ENCODE data around the gene TRIM8.

DNA sequence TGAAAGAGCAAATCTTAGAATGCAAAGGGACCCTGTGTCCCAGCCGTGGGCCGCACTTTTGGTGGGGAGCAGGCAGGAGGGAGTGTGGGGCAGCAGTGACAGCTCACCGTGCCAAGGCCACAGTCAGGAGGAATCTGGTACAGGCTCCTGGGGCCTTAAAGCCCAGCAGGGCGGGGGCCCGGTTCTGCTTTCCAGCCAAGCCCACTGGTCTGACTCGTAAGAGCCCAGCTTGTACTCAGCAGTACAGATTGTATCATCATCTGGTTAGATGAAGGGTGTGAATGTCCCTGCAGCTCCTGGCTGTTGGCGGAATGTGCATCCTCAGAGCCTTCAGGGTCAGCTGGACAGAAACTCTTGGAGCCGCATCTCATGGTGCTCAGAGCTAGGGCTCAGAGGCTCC, 30.5 kb upstream of the TRIM8 start:
- TF ChIP-seq, protein P1, sequence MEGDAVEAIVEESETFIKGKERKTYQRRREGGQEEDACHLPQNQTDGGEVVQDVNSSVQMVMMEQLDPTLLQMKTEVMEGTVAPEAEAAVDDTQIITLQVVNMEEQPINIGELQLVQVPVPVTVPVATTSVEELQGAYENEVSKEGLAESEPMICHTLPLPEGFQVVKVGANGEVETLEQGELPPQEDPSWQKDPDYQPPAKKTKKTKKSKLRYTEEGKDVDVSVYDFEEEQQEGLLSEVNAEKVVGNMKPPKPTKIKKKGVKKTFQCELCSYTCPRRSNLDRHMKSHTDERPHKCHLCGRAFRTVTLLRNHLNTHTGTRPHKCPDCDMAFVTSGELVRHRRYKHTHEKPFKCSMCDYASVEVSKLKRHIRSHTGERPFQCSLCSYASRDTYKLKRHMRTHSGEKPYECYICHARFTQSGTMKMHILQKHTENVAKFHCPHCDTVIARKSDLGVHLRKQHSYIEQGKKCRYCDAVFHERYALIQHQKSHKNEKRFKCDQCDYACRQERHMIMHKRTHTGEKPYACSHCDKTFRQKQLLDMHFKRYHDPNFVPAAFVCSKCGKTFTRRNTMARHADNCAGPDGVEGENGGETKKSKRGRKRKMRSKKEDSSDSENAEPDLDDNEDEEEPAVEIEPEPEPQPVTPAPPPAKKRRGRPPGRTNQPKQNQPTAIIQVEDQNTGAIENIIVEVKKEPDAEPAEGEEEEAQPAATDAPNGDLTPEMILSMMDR (IDR thresholded peaks at IDR 0.05; ENCODE audit: low read depth, low read length) = no peak
- TF ChIP-seq POLR2A (IDR thresholded peaks at IDR 0.05; ENCODE audit: extremely low read depth, insufficient read length) = no peak
- TF ChIP-seq, protein P2, sequence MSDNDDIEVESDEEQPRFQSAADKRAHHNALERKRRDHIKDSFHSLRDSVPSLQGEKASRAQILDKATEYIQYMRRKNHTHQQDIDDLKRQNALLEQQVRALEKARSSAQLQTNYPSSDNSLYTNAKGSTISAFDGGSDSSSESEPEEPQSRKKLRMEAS (IDR thresholded peaks at IDR 0.05; ENCODE audit: low read depth, low read length) = no peak
- no peak for TF ChIP-seq MYC (IDR thresholded peaks at IDR 0.05; ENCODE audit: low read depth, low read length)

Measured in NB4 (cell line).